OCI-LY7 (cell line): Measurements from ENCODE around the gene PPP1R9B. TPM values are rescaled to one million over a fixed set of nuclear protein-coding genes. Genes with fewer than 3 reads are reported as not detected.

Source experiments
- BruUV-seq: library from RNA; stranded (reverse); fragments of 400-500 nt; replicated peaks from 2 replicates; lab custom pipeline; 2021; lab: Mats Ljungman, UMichigan
- CTCF ChIA-PET: fragments of 300-600 bp; sonication (Branson Sonifier 250); formaldehyde crosslinking; loops from one replicate; lab custom pipeline; 2022; ENCODE audit warnings: antibody characterized with exemption; ENCODE audit not compliant: unreplicated experiment; lab: Charles Lee
- POLR2A ChIA-PET: fragments of 300-600 bp; sonication (Branson Sonifier 250); formaldehyde crosslinking; loops from one replicate; lab custom pipeline; 2022; ENCODE audit warnings: antibody characterized with exemption; lab: Charles Lee
- DNase-seq: peaks from one replicate; pipeline ENCODE4 v3.0.0-alpha.2; 2015; ENCODE audit warnings: low spot score
- H2AFZ ChIP-seq: fragments of 200-600 bp; sonication (generic), shearing (Covaris generic); 2 replicates; pipeline ENCODE4 v1.6.1; 2014; ENCODE audit warnings: mild to moderate bottlenecking, antibody characterized with exemption, low read length, moderate library complexity
- H3K27ac ChIP-seq: fragments of 200-600 bp; sonication (generic); 2 replicates; pipeline ENCODE4 v1.5.1; 2014; ENCODE audit warnings: mixed run types, low read depth, mild to moderate bottlenecking, moderate library complexity, low read length, inconsistent platforms; ENCODE audit not compliant: poor library complexity, severe bottlenecking
- H3K36me3 ChIP-seq: fragments of 200-600 bp; sonication (generic); 2 replicates; pipeline ENCODE4 v1.6.1; 2014; ENCODE audit warnings: mild to moderate bottlenecking, antibody characterized with exemption, low read length, moderate library complexity, mixed read lengths; ENCODE audit not compliant: insufficient read depth
- H3K4me1 ChIP-seq: fragments of 200-600 bp; sonication (generic); 2 replicates; pipeline ENCODE4 v1.5.1; 2014; ENCODE audit warnings: mild to moderate bottlenecking, low read length; ENCODE audit not compliant: insufficient read depth, poor library complexity, severe bottlenecking
- H3K4me2 ChIP-seq: fragments of 200-600 bp; sonication (generic); 2 replicates; pipeline ENCODE4 v1.6.1; 2014; ENCODE audit warnings: mild to moderate bottlenecking, low read length
- H3K4me3 ChIP-seq: fragments of 200-600 bp; sonication (generic); 2 replicates; pipeline ENCODE4 v1.5.1; 2014; ENCODE audit warnings: mild to moderate bottlenecking, low read depth, low read length; ENCODE audit not compliant: poor library complexity, severe bottlenecking
- H3K79me2 ChIP-seq: fragments of 200-600 bp; sonication (generic); 2 replicates; pipeline ENCODE4 v1.6.1; 2016; ENCODE audit warnings: low read depth, mild to moderate bottlenecking, low read length, moderate library complexity, mixed read lengths; ENCODE audit not compliant: insufficient read depth
- H3K9me2 ChIP-seq: fragments of 200-600 bp; sonication (generic); 2 replicates; pipeline ENCODE4 v1.6.1; 2016; ENCODE audit warnings: mild to moderate bottlenecking, low read length, mixed read lengths; ENCODE audit not compliant: insufficient read depth
- H3K9me3 ChIP-seq: fragments of 200-600 bp; sonication (generic); 2 replicates; pipeline ENCODE4 v1.6.1; 2014; ENCODE audit warnings: mild to moderate bottlenecking, mixed run types, low read length, mixed read lengths
- H4K20me1 ChIP-seq: fragments of 200-600 bp; sonication (generic); 2 replicates; pipeline ENCODE4 v1.6.1; 2014; ENCODE audit warnings: mild to moderate bottlenecking, antibody characterized with exemption, low read length, moderate library complexity, mixed read lengths; ENCODE audit not compliant: insufficient read depth
- CTCF ChIP-seq: fragments of 200-600 bp; sonication (generic); conservative IDR thresholded peaks from 2 replicates; pipeline ENCODE4 v1.5.1; 2014; ENCODE audit warnings: mild to moderate bottlenecking, antibody characterized with exemption, low read length, moderate library complexity, mixed read lengths
- EZH2phosphoT487 ChIP-seq: fragments of 200-600 bp; sonication (generic); IDR thresholded peaks from 2 replicates; pipeline ENCODE4 v1.6.1; 2018; ENCODE audit warnings: low read depth, borderline replicate concordance, mild to moderate bottlenecking, mixed run types, antibody characterized with exemption, low read length, moderate library complexity, mixed read lengths
- intact Hi-C: fragments of 100-400 bp; cut with micrococcal nuclease; formaldehyde crosslinking; loops from one replicate; pipeline ENCODE4 v1.10.0; 2022; ENCODE audit not compliant: unreplicated experiment
- total RNA-seq, 2 experiments: library from RNA; depleted of rRNA in 1 of 2; stranded (reverse); fragments of >200 nt in 1 of 2; shearing (Covaris generic) in 1 of 2; gene quantifications; 2 replicates each; pipeline ENCODE4 v1.2.3, GENCODE V29; 2014 to 2022

PPP1R9B gene
- total RNA-seq, 2 experiments from 2014 or later: 45.3 to 87.0 TPM

GRCh38 chr17:50130559-50131305 lies 19.7 kb downstream of the PPP1R9B start:
- peaks cover 11% of the 10 kb centered on the region for H3K4me1 ChIP-seq
- intact Hi-C loops: no loop called here
- no peak overlapping the region for H3K4me3 ChIP-seq
- no peak overlapping the region for H3K27ac ChIP-seq
- no peak for DNase-seq
- no TSS peak for BruUV-seq
- H3K36me3 ChIP-seq: peaks cover 35% of the 10 kb centered on the region
- CTCF ChIA-PET: interaction anchor here (0.7 kb wide), 1 partner anchor 13 kb away, joined by 11 read pairs; no protein-coding TSS in a partner anchor
- POLR2A ChIA-PET: interaction anchor here (0.6 kb wide), 2 partner anchors 16 to 1926 kb away, joined by 3 to 5 read pairs; no protein-coding TSS in a partner anchor
- no peaks in the 10 kb centered on the region for H3K79me2 ChIP-seq
- H3K9me2 ChIP-seq: no peaks in the 10 kb centered on the region
- no peaks in the 10 kb centered on the region for H4K20me1 ChIP-seq
- H3K9me3 ChIP-seq: no peaks in the 10 kb centered on the region
- no peak overlapping the region for H3K4me2 ChIP-seq
- no peak overlapping the region for H2AFZ ChIP-seq
- no peak for TF ChIP-seq EZH2phosphoT487
- TF ChIP-seq CTCF: no peak

GRCh38 chr17:50129728-50130558 lies 20.5 kb downstream of the PPP1R9B start, which contains the start of gene SAMD14:
Gene SAMD14, minus strand, starts transcription at chr17:50130160. Its CDS starts 5,201 bp downstream, at chr17:50124959.
- Histone ChIP-seq H3K4me3 (peak within 1 kb of the TSS; percentile 36), H4K20me1 (no peaks in the 10 kb centered on the region), H3K4me1 (peaks cover 11% of the 10 kb centered on the region), H3K9me3 (no peaks in the 10 kb centered on the region), H3K79me2 (no peaks in the 10 kb centered on the region), H3K4me2 (peak within 1 kb of the TSS; percentile 44; the same call in 1 of the 2 replicates), H2AFZ (no peak within 1 kb of the TSS), H3K36me3 (peaks cover 29% of the 10 kb centered on the region), H3K27ac (no peak within 1 kb of the TSS), H3K9me2 (no peaks in the 10 kb centered on the region)
- ChIA-PET CTCF (interaction anchor here (0.7 kb wide), 1 partner anchor 14 kb away, joined by 11 read pairs; no protein-coding TSS in a partner anchor), POLR2A (no interaction called here)
- TF ChIP-seq CTCF (no peak), EZH2phosphoT487 (no peak)
- no peak for DNase-seq
- no TSS peak for BruUV-seq
- intact Hi-C loops: no loop called here
